Subcutaneous adipose tissue (tissue), 4 donors: ENCODE data around the gene TOX2. TPM values are rescaled to one million over a fixed set of nuclear protein-coding genes. Genes with fewer than 3 reads are reported as not detected.

Experiments used
- total RNA-seq, 4 donors: library from RNA; depleted of rRNA; stranded (reverse); fragments of >200 nt; gene quantifications; one replicate each; pipeline ENCODE4 v1.1.0, GENCODE V29; 2016
- TF ChIP-seq, protein P1 (sequence below): fragments of 450-650 bp; IDR thresholded peaks from one replicate; pipeline ENCODE4 v1.5.1; 2016; ENCODE audit warnings: low read depth, mild to moderate bottlenecking, control low read depth, antibody characterized with exemption, moderate library complexity

Gene TOX2
- total RNA-seq, 4 donors from 2014 or later, result 2.6 to 8.1 (median 3.1) TPM; not detected in 1

DNA sequence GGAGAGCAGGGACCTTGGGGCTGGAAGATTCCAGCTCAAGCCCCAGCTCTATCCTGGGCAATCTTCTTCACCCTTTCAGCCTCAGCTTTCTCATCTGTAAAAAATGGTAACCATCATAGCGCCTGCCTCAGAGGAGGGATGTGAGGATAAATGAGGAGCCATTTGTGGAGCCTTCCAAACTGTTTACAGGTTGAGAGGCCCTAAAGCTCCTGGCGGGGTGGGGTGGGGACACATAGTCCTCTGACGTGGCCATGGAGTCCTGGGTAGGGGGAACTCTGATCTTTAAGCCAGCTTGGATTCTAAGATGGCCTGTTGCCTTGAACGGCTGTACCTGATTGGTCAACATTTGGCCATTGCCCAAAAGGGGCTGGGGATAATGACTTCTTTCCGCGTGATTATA is 111.1 kb downstream of the TOX2 start:
- TF ChIP-seq, protein P1, sequence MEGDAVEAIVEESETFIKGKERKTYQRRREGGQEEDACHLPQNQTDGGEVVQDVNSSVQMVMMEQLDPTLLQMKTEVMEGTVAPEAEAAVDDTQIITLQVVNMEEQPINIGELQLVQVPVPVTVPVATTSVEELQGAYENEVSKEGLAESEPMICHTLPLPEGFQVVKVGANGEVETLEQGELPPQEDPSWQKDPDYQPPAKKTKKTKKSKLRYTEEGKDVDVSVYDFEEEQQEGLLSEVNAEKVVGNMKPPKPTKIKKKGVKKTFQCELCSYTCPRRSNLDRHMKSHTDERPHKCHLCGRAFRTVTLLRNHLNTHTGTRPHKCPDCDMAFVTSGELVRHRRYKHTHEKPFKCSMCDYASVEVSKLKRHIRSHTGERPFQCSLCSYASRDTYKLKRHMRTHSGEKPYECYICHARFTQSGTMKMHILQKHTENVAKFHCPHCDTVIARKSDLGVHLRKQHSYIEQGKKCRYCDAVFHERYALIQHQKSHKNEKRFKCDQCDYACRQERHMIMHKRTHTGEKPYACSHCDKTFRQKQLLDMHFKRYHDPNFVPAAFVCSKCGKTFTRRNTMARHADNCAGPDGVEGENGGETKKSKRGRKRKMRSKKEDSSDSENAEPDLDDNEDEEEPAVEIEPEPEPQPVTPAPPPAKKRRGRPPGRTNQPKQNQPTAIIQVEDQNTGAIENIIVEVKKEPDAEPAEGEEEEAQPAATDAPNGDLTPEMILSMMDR, result no peak

GRCh38 chr20:44026647-44027342 is 112.1 kb downstream of the TOX2 start:
- TF ChIP-seq, protein P1, result no peak

DNA sequence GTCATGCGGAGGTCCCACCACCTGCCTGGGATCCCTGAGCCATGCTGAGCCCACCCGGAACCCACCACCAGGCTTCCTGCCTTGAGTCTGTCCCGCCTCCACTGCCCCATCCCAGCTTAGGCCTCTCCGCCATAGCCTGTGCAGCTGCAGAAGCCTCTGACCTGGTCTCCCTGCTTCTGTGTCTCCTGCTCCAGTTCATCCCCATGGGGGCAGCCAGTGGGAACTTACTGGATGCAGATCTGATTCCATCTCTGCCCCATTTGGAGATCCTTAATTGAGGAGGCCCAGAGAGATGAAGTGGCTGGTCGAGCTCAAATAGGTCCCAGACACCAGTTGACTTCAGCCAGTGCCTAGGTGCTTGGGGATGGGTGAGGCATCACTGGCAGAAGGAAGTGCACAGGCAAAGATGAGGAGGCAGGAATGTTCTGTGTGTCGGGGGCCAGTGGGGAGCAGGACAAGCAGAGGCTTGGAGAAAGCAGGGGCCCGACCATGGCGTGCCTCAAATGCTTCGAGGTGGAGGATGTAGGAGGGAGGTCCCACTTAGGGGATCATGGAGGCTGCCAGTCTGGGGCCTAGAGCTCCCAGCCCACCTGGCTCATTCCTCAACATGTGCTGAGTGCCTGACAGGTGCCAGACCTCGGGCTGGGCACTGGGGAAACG is 112.8 kb downstream of the TOX2 start:
- TF ChIP-seq, protein P1, result no peak

- TF ChIP-seq, protein P1, result no peak
Measured at GRCh38 chr20:44028003-44028730, 113.5 kb downstream of the TOX2 start.

DNA sequence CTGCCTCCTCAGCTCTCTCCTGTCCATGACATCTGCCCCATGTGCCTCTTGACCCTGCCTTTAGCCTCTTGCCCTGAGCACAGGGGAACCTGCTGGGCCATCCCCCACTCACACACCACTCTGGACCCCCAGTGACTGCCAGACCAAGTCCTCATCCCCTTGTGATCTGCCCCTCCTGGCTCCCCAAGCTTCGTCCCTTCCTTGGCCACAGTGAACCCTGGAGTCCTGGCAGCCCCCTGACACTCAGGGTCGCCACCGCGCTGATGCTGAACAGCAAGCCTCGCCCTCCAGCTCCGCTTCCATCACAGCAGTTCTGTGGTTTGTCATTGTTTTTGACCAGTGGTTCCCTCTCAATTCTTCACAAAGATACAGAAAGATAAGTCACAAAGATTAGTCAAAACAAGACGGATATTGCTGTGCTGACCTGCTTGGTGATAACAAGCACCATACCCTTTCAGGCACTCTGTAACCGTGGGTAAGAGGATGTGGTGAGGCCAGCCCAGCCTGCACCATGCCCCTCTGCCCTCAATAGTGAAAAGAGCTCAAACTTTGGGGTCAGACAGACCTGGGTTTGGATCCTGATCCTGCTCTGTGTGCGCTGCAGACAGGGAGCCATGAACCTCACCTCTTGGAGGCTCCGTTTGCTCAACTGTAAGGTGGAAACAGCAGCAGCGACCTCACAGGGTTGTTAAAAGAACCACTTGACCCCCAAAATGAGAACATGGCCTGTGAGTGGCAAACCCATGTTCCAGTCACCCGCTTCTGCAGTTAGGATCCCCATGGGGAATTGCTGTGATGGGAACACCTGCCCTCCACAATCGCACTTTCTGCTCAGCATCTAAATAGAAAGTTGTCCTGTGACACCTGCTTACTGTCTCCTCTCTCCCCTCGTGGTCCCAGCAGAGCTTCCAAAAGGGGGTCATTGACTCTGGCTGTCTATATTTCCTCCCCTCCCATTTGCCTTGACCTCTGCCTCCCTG is 114.5 kb downstream of the TOX2 start:
- TF ChIP-seq, protein P1, result no peak

- TF ChIP-seq, protein P1, result no peak
Measured at GRCh38 chr20:44029848-44030230, 115.2 kb downstream of the TOX2 start.
